GM12872 (cell line): ENCODE results near the gene HTT.

Experiments used
- CTCF ChIP-seq: IDR thresholded peaks from 3 replicates; pipeline ENCODE4 v1.5.1; 2011; ENCODE audit warnings: low read depth, mild to moderate bottlenecking, low read length, moderate library complexity; ENCODE audit not compliant: insufficient read depth

Gene HTT

GRCh38 chr4:3035249-3035648 lies 39.2 kb upstream of the HTT start:
- TF ChIP-seq CTCF = no peak

- TF ChIP-seq CTCF = no peak
These were observed 38.8 kb upstream of the HTT start for GRCh38 chr4:3035674-3036073.

GRCh38 chr4:3036131-3036952 lies 38.1 kb upstream of the HTT start:
- TF ChIP-seq CTCF = no peak

- no peak for TF ChIP-seq CTCF
These were observed 36.5 kb upstream of the HTT start for GRCh38 chr4:3037957-3038461.

GRCh38 chr4:3039706-3040366 lies 34.6 kb upstream of the HTT start:
- TF ChIP-seq CTCF = no peak

GRCh38 chr4:3040452-3041191 lies 33.9 kb upstream of the HTT start:
- no peak for TF ChIP-seq CTCF
